ENCODE measurements around the gene ZNF200. TPM values are rescaled to one million over a fixed set of nuclear protein-coding genes. Genes with fewer than 3 reads are reported as not detected.

Gene ZNF200
- total and polyA plus RNA-seq, 7 donors, result 1.3 to 5.8 (median 3.4) TPM

DNA sequence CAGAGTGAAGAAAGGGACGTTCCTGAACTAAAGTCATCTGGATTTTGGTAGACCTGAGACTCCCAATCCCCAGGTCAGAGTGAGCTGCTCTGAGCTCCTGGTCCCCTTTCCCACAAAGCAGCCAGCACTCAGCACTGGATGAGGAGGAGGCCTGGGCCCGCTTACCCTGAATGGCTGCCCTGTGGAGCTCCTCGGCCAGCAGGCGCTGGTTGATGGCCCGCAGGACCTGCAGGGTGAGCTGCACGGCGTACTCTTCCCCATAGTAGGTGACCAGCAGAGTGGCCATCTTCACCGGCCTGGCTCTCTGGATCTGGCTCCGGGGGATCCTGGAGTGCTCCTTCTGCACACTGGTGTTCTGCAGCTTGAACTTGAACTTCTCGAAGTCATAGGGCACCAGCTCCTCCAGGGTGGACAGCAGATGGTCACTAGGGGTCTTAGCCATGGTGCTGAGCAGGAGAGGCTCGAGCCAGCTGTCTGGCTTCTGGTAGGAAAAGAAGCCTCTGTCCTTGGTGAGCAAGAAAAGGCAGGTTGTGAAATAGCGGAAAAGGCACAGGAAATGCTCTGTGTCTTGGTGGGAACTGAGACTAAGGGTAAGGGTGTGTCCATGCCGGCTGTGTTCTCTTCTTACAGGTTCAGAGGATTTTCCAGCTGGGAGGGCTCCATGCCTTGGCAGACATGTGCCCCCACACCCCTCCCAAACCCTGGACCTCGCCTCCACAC, 21.3 kb upstream of the ZNF200 start, which contains the start of gene MEFV:
MEFV (minus strand) TSS at position 488 of the 720 bp plus-strand sequence; CDS start at position 442, 46 bp downstream.
- Histone ChIP-seq H3K9me3 (no peaks in the 10 kb centered on the region), H3K27me3 (ENCODE audit: insufficient read depth in 3 of 3, low read length in 2 of 3) (peaks cover 0 to 10% (median 9%) of the 10 kb centered on the region in 3 donors), H3K4me3 (peak within 1 kb of the TSS; percentile 15), H3K36me3 (ENCODE audit: insufficient read depth in 1 of 2, low read depth in 1 of 2) (no peaks in the 10 kb centered on the region), H3K27ac (no peak within 1 kb of the TSS), H3K4me1 (no peaks in the 10 kb centered on the region)
- DNase-seq, result no peak
- TF ChIP-seq CTCF (IDR thresholded peaks at IDR 0.05), result no peak
- 67 to 73% (median 73%) methylated on average over 14 of the region's 14 CpGs for WGBS, 3 donors
- intact Hi-C loops (cut with DNase I), result no loop called here
- peak in 1 of 4 donors; percentile 28 for ATAC-seq

DNA sequence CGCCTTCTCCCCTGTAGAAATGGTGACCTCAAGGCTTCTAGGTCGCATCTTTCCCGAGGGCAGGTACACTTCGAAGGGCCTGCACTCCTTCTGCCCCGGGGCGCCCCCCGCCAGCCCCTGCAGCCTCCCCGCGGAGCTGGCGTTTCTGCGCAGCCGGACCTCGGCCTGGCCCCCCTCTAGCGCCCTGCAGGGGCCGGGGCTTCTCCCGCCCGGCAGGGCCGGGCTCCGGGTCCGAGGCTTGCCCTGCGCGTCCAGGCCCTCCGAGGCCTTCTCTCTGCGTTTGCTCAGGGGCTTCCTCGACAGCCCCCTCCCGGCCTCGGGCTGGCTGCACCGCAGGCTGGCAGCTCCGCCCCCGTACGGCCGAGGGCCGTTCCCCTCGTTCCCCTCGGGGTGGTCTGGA, 19.4 kb upstream of the ZNF200 start:
- TF ChIP-seq CTCF (IDR thresholded peaks at IDR 0.05), result no peak
- no peaks in the 10 kb centered on the region for H3K36me3 ChIP-seq (ENCODE audit: insufficient read depth in 1 of 2, low read depth in 1 of 2)
- H3K9me3 ChIP-seq, result no peaks in the 10 kb centered on the region
- intact Hi-C loops (cut with DNase I), result no loop called here
- H3K4me1 ChIP-seq, result no peaks in the 10 kb centered on the region
- no peak overlapping the region for H3K4me3 ChIP-seq
- DNase-seq (no peak), ATAC-seq (no peak)
- 40 to 49% (median 44%) methylated on average over 23 to 35 of the region's 35 CpGs for WGBS, 3 donors
- H3K27ac ChIP-seq, result no peak overlapping the region
- H3K27me3 ChIP-seq (ENCODE audit: insufficient read depth in 3 of 3, low read length in 2 of 3), result peaks cover 0 to 10% (median 9%) of the 10 kb centered on the region in 3 donors

- intact Hi-C loops (cut with DNase I), result no loop called here
- Histone ChIP-seq H3K27ac (no peak overlapping the region), H3K9me3 (no peaks in the 10 kb centered on the region), H3K4me1 (no peaks in the 10 kb centered on the region), H3K4me3 (no peak overlapping the region), H3K36me3 (ENCODE audit: insufficient read depth in 1 of 2, low read depth in 1 of 2) (no peaks in the 10 kb centered on the region), H3K27me3 (ENCODE audit: insufficient read depth in 3 of 3, low read length in 2 of 3) (peaks cover 0 to 10% (median 9%) of the 10 kb centered on the region in 3 donors)
- WGBS, 3 donors, result 66 to 75% (median 71%) methylated on average over 4 of the region's 4 CpGs
- no peak for TF ChIP-seq CTCF (IDR thresholded peaks at IDR 0.05)
- DNase-seq (no peak), ATAC-seq (no peak)
Measured at GRCh38 chr16:3252967-3253366, 18.0 kb upstream of the ZNF200 start.

DNA sequence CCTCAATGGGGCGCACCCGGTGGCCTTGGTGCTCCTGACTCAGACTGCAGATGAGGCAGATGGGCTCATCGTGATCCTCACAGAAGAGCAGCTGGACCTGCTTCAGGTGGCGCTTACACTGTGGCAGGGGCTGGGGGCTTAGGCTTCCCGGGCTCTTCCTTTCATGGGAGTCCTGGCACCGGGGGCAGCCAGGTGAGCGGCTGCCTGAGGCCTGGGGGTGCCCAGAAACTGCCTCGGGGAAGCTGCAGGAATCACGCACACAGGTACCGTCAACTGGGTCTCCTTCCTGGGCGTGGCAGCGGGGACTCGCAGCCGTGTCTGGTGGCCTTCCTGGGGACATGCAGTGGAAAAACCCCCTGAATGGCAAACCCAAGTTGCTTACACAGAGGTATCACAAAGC, 14.5 kb upstream of the ZNF200 start:
- ATAC-seq, result no peak
- WGBS, 3 donors, result 77 to 81% (median 79%) methylated on average over 14 of the region's 14 CpGs
- no peak for DNase-seq
- TF ChIP-seq CTCF (IDR thresholded peaks at IDR 0.05), result no peak
- intact Hi-C loops (cut with DNase I), result no loop called here
- H3K9me3 ChIP-seq, result no peaks in the 10 kb centered on the region
- H3K36me3 ChIP-seq (ENCODE audit: insufficient read depth in 1 of 2, low read depth in 1 of 2), result no peaks in the 10 kb centered on the region
- H3K4me3 ChIP-seq, result no peak overlapping the region
- no peak overlapping the region for H3K27ac ChIP-seq
- peaks cover 0 to 9% (median 0%) of the 10 kb centered on the region in 3 donors for H3K27me3 ChIP-seq (ENCODE audit: insufficient read depth in 3 of 3, low read length in 2 of 3)
- H3K4me1 ChIP-seq, result no peaks in the 10 kb centered on the region

Measured in psoas muscle (tissue), 8 donors.